Measurements from ENCODE around the gene CX3CL1.

- no peak for TF ChIP-seq CTCF (IDR thresholded peaks at IDR 0.05)
- TF ChIP-seq POLR2A (IDR thresholded peaks at IDR 0.05), result no peak
Measured at GRCh38 chr16:57367116-57367752, 5.1 kb upstream of the CX3CL1 start.
